Measurements from ENCODE around the gene SPATA20.

DNA sequence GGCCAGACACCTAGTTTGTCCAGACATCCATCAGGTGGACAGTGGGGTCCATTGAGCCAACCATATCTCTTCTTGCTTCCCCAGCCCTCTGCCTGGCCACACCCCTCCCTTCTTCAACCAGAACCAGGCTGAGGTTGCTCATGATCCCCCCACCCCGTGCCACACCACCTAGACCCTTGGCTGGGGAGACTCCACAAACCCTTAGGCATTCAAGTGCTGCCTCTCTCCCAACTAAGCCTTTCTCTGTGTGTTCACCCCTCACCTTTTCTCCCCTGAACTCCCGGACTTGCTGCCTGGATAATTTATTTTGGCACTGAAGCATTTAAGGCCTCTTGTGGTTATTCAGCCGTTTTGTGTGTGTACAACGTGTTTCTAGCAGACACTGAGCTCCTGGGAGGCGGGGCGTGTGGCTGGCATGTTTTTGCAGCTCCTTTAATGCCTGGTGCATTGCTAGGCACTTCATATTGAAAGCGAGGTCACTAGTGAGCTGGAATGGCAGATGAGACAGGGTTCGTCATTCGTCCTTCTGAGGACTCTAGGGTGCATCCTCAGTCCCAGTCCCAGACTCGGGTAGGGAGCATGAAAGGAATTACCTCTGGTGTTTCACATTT is 42.2 kb downstream of the SPATA20 start:
- TF ChIP-seq, protein P1, sequence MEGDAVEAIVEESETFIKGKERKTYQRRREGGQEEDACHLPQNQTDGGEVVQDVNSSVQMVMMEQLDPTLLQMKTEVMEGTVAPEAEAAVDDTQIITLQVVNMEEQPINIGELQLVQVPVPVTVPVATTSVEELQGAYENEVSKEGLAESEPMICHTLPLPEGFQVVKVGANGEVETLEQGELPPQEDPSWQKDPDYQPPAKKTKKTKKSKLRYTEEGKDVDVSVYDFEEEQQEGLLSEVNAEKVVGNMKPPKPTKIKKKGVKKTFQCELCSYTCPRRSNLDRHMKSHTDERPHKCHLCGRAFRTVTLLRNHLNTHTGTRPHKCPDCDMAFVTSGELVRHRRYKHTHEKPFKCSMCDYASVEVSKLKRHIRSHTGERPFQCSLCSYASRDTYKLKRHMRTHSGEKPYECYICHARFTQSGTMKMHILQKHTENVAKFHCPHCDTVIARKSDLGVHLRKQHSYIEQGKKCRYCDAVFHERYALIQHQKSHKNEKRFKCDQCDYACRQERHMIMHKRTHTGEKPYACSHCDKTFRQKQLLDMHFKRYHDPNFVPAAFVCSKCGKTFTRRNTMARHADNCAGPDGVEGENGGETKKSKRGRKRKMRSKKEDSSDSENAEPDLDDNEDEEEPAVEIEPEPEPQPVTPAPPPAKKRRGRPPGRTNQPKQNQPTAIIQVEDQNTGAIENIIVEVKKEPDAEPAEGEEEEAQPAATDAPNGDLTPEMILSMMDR (IDR thresholded peaks at IDR 0.05): no peak
- TF ChIP-seq POLR2A (IDR thresholded peaks at IDR 0.05): no peak
